ENCODE measurements around the gene KCNJ13.

The KCNJ13 gene

GRCh38 chr2:232776435-232776834 lies at the start of gene KCNJ13:
Gene KCNJ13, minus strand, starts transcription at chr2:232776565. Its CDS starts 5,203 bp downstream, at chr2:232771362.
- no peak for DNase-seq (ENCODE audit: low read depth, low spot score)

GRCh38 chr2:232817756-232818155 lies 41.4 kb upstream of the KCNJ13 start:
- DNase-seq (ENCODE audit: low read depth, low spot score), result no peak

GRCh38 chr2:232816657-232817056 lies 40.3 kb upstream of the KCNJ13 start:
- no peak for DNase-seq (ENCODE audit: low read depth, low spot score)

- DNase-seq (ENCODE audit: low read depth, low spot score), result no peak
Measured at GRCh38 chr2:232815569-232815968, 39.2 kb upstream of the KCNJ13 start.

- DNase-seq (ENCODE audit: low read depth, low spot score), result no peak
Measured at GRCh38 chr2:232810444-232810843, 34.1 kb upstream of the KCNJ13 start.

GRCh38 chr2:232809349-232810124 lies 33.2 kb upstream of the KCNJ13 start:
- no peak for DNase-seq (ENCODE audit: low read depth, low spot score)

GRCh38 chr2:232802091-232802490 lies 25.7 kb upstream of the KCNJ13 start:
- no peak for DNase-seq (ENCODE audit: low read depth, low spot score)

- no peak for DNase-seq (ENCODE audit: low read depth, low spot score)
Measured at GRCh38 chr2:232800166-232800565, 23.8 kb upstream of the KCNJ13 start.

GRCh38 chr2:232798187-232798586 lies 21.8 kb upstream of the KCNJ13 start:
- DNase-seq (ENCODE audit: low read depth, low spot score), result no peak

- no peak for DNase-seq (ENCODE audit: low read depth, low spot score)
Measured at GRCh38 chr2:232795920-232796319, 19.6 kb upstream of the KCNJ13 start.

GRCh38 chr2:232794981-232795380 lies 18.6 kb upstream of the KCNJ13 start:
- no peak for DNase-seq (ENCODE audit: low read depth, low spot score)

GRCh38 chr2:232793271-232793670 lies 16.9 kb upstream of the KCNJ13 start:
- no peak for DNase-seq (ENCODE audit: low read depth, low spot score)

- no peak for DNase-seq (ENCODE audit: low read depth, low spot score)
Measured at GRCh38 chr2:232791518-232791917, 15.2 kb upstream of the KCNJ13 start.

- no peak for DNase-seq (ENCODE audit: low read depth, low spot score)
Measured at GRCh38 chr2:232789082-232789481, 12.7 kb upstream of the KCNJ13 start.

- no peak for DNase-seq (ENCODE audit: low read depth, low spot score)
Measured at GRCh38 chr2:232787806-232788205, 11.4 kb upstream of the KCNJ13 start.

GRCh38 chr2:232783278-232783677 lies 6.9 kb upstream of the KCNJ13 start:
- DNase-seq (ENCODE audit: low read depth, low spot score), result no peak

- no peak for DNase-seq (ENCODE audit: low read depth, low spot score)
Measured at GRCh38 chr2:232781765-232782164, 5.4 kb upstream of the KCNJ13 start.

- peak; percentile 13 for DNase-seq (ENCODE audit: low read depth, low spot score)
Measured at GRCh38 chr2:232779934-232780333, 3.6 kb upstream of the KCNJ13 start.

GRCh38 chr2:232779465-232779864 lies 3.1 kb upstream of the KCNJ13 start:
- no peak for DNase-seq (ENCODE audit: low read depth, low spot score)

GRCh38 chr2:232777276-232777675 lies 911 bp upstream of the KCNJ13 start:
- DNase-seq (ENCODE audit: low read depth, low spot score), result no peak

- DNase-seq (ENCODE audit: low read depth, low spot score), result no peak
Measured at GRCh38 chr2:232773815-232774214, 2.5 kb downstream of the KCNJ13 start.

- no peak for DNase-seq (ENCODE audit: low read depth, low spot score)
Measured at GRCh38 chr2:232772531-232772930, 3.8 kb downstream of the KCNJ13 start.

GRCh38 chr2:232771870-232772269 lies 4.5 kb downstream of the KCNJ13 start:
- no peak for DNase-seq (ENCODE audit: low read depth, low spot score)

- no peak for DNase-seq (ENCODE audit: low read depth, low spot score)
Measured at GRCh38 chr2:232770207-232770606, 6.2 kb downstream of the KCNJ13 start.

All from smooth muscle cell of the brain vasculature (primary cell).